ENCODE measurements around the gene TLE3. TPM values are rescaled to one million over a fixed set of nuclear protein-coding genes. Genes with fewer than 3 reads are reported as not detected.

Gene TLE3
- total and polyA plus RNA-seq, 7 donors = 16.8 to 82.0 (median 49.5) TPM

DNA sequence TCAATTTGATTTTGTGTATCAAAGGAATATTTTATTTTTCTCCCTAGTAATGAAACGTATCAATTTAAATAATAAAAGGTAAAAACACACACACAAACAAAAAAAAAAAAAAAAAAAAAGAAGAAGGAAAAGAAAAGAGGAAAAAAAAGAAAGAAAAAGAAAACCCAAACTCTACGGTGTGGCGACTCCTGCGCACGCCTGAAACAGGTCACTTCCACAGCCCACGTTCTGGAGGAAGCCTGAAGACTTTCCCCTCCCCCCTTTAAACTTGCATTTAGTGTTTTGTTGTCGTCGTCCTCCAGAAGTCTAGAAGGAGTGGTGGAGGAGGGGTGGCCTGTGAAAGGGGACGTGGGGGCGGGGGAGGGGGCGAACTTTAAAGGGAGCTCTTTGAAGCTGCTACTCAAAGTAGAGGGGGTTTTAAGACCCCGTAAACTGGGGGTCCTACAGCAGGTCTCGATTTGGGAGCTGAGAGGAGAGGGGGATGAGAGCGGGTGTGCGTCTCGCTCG is 2.3 kb upstream of the TLE3 start:
- Histone ChIP-seq H3K4me3 (peak overlapping the region; percentile 8 to 92 (median 32)), H3K27me3 (no peaks in the 10 kb centered on the region), H3K4me1 (peaks cover 2 to 48% (median 39%) of the 10 kb centered on the region in 4 donors), H3K9me3 (no peaks in the 10 kb centered on the region), H3K36me3 (no peaks in the 10 kb centered on the region), H3K27ac (peak overlapping the region; percentile 87 to 99 (median 96))
- intact Hi-C loops (cut with DNase I) = loop anchor here (2.0 to 10.0 kb wide), 9 partner anchors 75 to 647 kb away; partner anchors contain the start of gene RPLP1
- no peak for DNase-seq
- TF ChIP-seq EP300 (IDR thresholded peaks at IDR 0.05) = no peak
- no peak for TF ChIP-seq POLR2AphosphoS5 (IDR thresholded peaks at IDR 0.05)
- TF ChIP-seq POLR2A (IDR thresholded peaks at IDR 0.05) = no peak
- TF ChIP-seq, protein P1, sequence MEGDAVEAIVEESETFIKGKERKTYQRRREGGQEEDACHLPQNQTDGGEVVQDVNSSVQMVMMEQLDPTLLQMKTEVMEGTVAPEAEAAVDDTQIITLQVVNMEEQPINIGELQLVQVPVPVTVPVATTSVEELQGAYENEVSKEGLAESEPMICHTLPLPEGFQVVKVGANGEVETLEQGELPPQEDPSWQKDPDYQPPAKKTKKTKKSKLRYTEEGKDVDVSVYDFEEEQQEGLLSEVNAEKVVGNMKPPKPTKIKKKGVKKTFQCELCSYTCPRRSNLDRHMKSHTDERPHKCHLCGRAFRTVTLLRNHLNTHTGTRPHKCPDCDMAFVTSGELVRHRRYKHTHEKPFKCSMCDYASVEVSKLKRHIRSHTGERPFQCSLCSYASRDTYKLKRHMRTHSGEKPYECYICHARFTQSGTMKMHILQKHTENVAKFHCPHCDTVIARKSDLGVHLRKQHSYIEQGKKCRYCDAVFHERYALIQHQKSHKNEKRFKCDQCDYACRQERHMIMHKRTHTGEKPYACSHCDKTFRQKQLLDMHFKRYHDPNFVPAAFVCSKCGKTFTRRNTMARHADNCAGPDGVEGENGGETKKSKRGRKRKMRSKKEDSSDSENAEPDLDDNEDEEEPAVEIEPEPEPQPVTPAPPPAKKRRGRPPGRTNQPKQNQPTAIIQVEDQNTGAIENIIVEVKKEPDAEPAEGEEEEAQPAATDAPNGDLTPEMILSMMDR (IDR thresholded peaks at IDR 0.05) = no peak
- 1% methylated on average over 17 of the region's 17 CpGs for WGBS, 2 donors

DNA sequence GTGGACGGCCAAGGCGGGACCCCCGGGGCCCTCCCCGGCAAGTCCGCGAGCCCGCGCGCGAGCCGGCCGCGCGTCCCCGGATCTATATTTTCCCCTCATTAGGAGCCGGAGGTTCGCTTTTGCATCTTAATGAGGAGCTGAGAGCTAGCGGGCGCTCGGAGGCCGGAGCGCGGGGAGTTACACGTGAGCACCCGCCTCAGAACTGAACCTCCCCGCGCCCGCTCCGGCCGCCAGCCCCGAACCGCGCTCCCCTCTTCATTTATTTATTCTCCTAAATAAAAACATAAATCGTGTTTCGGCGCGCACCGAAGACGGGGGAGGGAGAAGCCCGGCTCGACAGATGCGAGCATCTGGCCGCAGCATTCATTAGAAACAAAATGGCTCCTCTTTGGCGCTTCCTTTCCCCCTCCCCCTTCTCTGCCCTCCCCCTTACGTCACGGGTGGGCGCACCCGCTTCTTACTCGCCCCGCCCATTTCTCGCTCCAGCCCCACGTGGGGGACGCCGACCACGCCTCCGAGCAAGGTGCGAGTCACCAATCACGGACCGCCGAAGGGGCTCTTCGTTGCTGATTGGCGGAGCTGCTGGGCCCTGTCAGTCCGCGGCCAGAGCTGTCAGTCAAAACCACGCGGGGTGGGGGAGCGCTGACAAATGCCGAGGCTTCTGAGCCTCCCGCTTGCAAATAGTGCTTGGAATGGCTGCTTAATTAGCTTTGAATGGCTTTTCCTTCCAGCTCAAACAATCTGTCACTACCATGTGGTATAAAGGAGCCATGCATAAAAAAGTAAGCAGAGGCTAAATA is 1.6 kb upstream of the TLE3 start:
- no peaks in the 10 kb centered on the region for H3K36me3 ChIP-seq
- H3K9me3 ChIP-seq = no peaks in the 10 kb centered on the region
- peaks cover 2 to 55% (median 45%) of the 10 kb centered on the region in 4 donors for H3K4me1 ChIP-seq
- TF ChIP-seq POLR2AphosphoS5 (IDR thresholded peaks at IDR 0.05) = peak; percentile 97 to 99 (median 98)
- TF ChIP-seq, protein P1 (IDR thresholded peaks at IDR 0.05) = no peak
- TF ChIP-seq POLR2A (IDR thresholded peaks at IDR 0.05) = peak; percentile 90 to 97
- peak in 1 of 4 donors; percentile 49 for TF ChIP-seq EP300 (IDR thresholded peaks at IDR 0.05)
- WGBS, 2 donors = 0% methylated on average over 69 of the region's 69 CpGs
- intact Hi-C loops (cut with DNase I) = loop anchor here (2.0 to 10.0 kb wide), 5 partner anchors 238 to 647 kb away; partner anchors contain the start of gene RPLP1
- H3K27ac ChIP-seq = peak overlapping the region; percentile 93 to 99 (median 99)
- no peaks in the 10 kb centered on the region for H3K27me3 ChIP-seq
- H3K4me3 ChIP-seq = peak overlapping the region; percentile 85 to 97 (median 94)
- peak; percentile 100 for DNase-seq

DNA sequence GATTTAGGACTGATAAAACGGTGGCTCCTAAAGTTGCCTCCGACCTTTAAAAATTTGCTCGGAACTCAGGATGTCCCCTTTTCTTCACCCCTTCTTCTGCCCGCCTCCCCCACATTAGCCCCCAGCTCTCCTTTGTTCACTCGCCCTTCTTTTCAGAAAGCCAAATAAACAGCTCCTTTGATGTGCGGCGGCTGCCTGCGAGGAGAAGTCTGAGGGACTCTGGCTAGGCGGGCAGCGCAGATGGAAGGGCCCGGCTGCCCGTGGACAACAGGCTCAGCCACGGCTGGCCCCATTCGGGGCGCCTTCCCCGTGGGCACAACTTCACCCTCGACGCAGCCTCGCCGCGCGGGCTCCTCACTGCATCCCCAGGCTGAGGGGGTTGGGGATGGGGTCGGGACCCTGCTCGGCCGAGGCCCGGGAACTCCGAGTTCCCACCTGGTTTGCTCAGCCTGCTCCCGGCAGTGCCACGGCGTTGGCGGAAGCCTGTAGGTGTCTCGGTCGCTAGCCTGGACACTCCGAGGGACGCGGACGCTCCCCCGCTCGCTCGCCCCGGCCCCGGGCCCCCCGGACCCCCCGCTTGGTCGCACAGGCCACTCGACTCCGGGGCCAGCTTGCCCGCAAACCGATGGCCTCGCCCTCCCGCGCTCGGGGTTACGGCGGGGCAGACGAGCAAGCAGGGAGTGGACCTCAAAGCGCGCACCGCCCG is 897 bp upstream of the TLE3 start:
- H3K36me3 ChIP-seq = no peaks in the 10 kb centered on the region
- peak overlapping the region; percentile 93 to 99 (median 99) for H3K27ac ChIP-seq
- H3K4me1 ChIP-seq = peaks cover 2 to 62% (median 53%) of the 10 kb centered on the region in 4 donors
- H3K4me3 ChIP-seq = peak overlapping the region; percentile 85 to 97 (median 94)
- TF ChIP-seq, protein P1 (IDR thresholded peaks at IDR 0.05) = no peak
- peak in 2 of 4 donors; percentile 24 to 29 for TF ChIP-seq POLR2AphosphoS5 (IDR thresholded peaks at IDR 0.05)
- DNase-seq = peak; percentile 85
- H3K27me3 ChIP-seq = no peaks in the 10 kb centered on the region
- intact Hi-C loops (cut with DNase I) = loop anchor here (2.0 to 10.0 kb wide), 5 partner anchors 239 to 646 kb away; partner anchors contain the start of gene RPLP1
- no peaks in the 10 kb centered on the region for H3K9me3 ChIP-seq
- WGBS, 2 donors = 1% methylated on average over 60 of the region's 60 CpGs

DNA sequence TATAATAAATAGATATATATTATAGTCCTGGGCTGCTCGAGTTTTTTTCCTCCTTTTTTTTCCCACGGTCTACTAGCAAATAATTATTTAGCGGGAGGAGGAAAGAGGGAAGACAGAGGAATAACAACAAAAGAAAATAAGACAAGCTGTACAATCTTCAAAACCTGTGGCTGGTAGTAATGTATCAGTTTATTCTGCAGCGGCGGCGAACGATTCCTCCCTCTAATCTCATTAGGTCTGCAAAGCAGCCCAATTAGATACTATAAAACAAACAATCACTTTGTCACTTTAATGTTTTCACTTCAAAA is 390 bp upstream of the TLE3 start:
- no peak for DNase-seq
- Histone ChIP-seq H3K36me3 (no peaks in the 10 kb centered on the region), H3K4me1 (peaks cover 4 to 67% (median 58%) of the 10 kb centered on the region in 4 donors), H3K27me3 (no peaks in the 10 kb centered on the region), H3K9me3 (no peaks in the 10 kb centered on the region), H3K4me3 (peak overlapping the region; percentile 85 to 97 (median 94)), H3K27ac (peak overlapping the region; percentile 93 to 99 (median 99))
- TF ChIP-seq POLR2A (IDR thresholded peaks at IDR 0.05) = no peak
- intact Hi-C loops (cut with DNase I) = loop anchor here (2.0 to 10.0 kb wide), 5 partner anchors 239 to 645 kb away; partner anchors contain the start of gene RPLP1
- WGBS, 2 donors = 0 to 1% methylated on average over 7 of the region's 7 CpGs

DNA sequence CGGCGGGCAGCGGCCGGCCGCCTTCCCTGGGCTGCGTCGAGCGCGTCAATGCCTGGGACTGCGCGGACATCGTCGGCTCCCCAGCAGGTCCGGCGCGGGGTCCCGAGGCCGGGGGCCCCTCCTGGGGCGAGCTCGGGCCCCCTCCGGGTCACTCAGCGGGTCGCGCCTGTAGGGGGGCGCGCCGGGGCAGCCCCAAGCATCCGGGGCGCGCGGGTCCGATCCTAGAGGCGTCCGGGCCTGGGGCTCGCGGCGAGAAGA is 725 bp downstream of the TLE3 start:
- WGBS, 2 donors = 0 to 1% methylated on average over 37 of the region's 37 CpGs
- peak overlapping the region; percentile 93 to 99 (median 99) for H3K27ac ChIP-seq
- DNase-seq = no peak
- peak overlapping the region; percentile 85 to 97 (median 94) for H3K4me3 ChIP-seq
- TF ChIP-seq, protein P1 (IDR thresholded peaks at IDR 0.05) = no peak
- TF ChIP-seq POLR2A (IDR thresholded peaks at IDR 0.05) = no peak
- no peak for TF ChIP-seq POLR2AphosphoS5 (IDR thresholded peaks at IDR 0.05)
- no peak for TF ChIP-seq EP300 (IDR thresholded peaks at IDR 0.05)
- H3K9me3 ChIP-seq = no peaks in the 10 kb centered on the region
- H3K4me1 ChIP-seq = peaks cover 4 to 76% (median 66%) of the 10 kb centered on the region in 4 donors
- intact Hi-C loops (cut with DNase I) = loop anchor here (1.0 to 10.0 kb wide), 7 partner anchors 56 to 522 kb away; no protein-coding TSS in a partner anchor
- H3K36me3 ChIP-seq = no peaks in the 10 kb centered on the region
- no peaks in the 10 kb centered on the region for H3K27me3 ChIP-seq
